GM21528 (cell line): Measurements from ENCODE around the gene VSIR.

ENCODE experiments used
- ATAC-seq: cut with Tn5 transposase; IDR thresholded peaks from one replicate; pipeline ENCODE4 v1.9.1; 2021; ENCODE audit warnings: mild to moderate bottlenecking, moderate library complexity; ENCODE audit not compliant: unreplicated experiment, low FRiP score

The VSIR gene

DNA sequence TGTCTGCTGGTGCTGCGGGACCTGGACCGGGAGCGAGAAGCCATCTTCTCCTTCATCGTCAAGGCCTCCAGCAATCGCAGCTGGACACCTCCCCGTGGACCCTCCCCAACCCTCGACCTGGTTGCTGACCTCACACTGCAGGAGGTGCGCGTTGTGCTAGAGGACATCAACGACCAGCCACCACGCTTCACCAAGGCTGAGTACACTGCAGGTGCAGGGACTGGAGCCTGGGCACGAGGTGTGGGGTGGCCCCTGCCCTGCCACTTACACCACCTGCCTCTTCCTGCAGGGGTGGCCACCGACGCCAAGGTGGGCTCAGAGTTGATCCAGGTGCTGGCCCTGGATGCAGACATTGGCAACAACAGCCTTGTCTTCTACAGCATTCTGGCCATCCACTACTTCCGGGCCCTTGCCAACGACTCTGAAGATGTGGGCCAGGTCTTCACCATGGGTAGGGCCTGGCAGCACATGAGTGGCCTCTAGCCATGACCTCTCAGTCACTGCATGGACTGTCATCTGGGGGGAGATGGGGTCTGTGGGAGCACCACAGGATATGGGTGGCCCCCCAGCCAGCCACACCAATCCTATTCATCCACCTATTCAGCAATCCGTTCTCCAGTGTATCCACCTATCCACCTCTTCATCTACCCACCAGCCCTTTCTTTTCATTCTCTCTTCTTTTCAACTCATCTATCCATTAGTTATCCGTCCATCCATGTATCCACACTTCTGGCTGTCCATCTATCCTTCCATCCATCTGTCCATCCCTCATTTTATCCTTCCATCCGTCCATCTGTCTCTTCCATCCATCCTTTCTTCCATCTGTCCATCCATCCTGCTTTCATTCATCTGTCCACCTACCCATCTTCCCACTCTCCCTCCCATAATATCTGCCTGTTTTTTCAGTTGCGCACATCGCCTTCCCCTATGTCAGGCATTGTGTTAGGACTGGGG lies 34.5 kb upstream of the VSIR start:
- no peak for ATAC-seq

DNA sequence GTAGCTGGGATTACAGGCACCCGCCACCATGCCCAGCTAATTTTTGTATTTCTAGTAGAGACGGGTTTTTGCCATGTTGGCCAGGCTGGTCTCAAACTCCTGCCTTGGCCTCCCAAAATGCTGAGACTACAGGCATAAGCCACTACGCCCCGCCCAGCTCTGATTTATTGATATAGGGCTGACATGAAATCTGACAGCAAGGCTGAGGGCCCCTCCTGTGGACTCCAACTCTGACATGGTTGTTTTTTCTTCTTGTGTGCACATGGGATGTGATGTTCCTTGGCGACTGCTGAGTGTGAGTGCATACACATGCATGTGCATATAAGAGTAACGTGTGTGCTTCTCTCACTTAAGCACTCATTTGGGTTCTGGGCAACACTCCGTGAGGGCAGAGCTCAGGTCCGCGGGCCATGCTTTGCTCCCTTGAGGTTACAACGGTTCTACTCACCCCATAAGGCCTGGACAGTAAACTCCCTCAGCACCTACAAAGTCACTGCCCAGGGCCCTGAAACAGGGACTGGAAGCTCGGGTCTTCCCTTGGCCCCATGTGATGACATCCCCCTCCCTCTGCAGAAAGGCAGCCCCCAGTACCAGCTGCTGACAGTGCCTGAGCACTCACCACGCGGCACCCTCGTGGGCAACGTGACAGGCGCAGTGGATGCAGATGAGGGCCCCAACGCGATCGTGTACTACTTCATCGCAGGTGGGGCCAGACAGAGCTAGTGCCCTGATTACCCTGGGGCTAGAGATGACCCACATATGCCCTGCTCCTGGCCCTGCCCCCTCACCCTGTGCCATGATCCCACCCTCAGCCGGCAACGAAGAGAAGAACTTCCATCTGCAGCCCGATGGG lies 33.6 kb upstream of the VSIR start:
- ATAC-seq, result no peak

DNA sequence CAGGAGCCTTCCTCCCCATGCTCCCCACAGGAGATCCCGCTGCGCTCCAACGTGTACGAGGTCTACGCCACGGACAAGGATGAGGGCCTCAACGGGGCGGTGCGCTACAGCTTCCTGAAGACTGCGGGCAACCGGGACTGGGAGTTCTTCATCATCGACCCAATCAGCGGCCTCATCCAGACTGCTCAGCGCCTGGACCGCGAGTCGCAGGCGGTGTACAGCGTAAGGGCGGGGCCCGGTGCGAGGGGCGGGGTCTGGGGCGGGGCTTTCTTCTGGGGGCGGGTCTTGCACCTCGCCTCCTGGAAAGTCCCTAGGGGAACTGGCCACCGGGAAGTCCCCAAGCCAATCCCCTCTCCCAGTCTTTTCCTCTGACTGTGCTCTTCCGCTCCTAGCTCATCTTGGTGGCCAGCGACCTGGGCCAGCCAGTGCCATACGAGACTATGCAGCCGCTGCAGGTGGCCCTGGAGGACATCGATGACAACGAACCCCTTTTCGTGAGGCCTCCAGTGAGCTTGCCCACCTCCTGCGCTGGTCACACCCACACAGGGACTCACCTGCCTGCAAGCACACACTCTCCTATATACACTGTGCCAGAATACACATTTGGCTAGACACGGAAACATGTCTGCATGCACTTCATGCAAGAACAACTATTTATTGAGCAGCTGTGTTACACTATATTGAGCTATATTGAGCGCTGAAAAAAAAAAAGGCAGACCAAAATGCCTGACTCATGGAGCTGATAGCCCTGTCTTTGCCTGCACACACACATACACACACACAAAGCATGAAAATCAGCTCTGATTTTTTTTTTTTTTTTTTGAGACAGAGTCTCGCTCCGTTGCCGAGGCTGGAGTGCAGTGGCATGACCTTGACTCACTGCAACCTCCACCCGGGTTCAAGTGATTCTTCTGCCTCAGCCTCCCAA lies 32.7 kb upstream of the VSIR start:
- no peak for ATAC-seq

DNA sequence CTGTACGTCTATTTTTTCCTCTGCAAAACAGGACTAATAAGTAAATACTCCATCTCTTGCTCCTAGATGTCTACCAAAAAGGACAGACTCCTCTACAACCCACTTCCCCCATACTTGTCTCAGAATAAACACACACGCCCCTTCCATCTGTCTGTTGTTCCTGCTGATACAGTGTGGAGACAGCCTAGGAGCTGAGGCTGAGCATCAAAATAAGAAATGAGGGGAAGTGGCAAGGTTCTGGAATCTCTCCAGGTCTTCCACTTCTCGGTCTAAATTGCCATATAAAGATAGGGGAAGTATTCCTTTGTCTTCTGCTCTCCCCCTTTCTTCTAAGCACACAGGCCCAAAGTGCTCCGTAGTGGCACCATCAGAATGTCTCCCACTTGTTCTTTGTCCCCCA lies 30.8 kb upstream of the VSIR start:
- no peak for ATAC-seq

DNA sequence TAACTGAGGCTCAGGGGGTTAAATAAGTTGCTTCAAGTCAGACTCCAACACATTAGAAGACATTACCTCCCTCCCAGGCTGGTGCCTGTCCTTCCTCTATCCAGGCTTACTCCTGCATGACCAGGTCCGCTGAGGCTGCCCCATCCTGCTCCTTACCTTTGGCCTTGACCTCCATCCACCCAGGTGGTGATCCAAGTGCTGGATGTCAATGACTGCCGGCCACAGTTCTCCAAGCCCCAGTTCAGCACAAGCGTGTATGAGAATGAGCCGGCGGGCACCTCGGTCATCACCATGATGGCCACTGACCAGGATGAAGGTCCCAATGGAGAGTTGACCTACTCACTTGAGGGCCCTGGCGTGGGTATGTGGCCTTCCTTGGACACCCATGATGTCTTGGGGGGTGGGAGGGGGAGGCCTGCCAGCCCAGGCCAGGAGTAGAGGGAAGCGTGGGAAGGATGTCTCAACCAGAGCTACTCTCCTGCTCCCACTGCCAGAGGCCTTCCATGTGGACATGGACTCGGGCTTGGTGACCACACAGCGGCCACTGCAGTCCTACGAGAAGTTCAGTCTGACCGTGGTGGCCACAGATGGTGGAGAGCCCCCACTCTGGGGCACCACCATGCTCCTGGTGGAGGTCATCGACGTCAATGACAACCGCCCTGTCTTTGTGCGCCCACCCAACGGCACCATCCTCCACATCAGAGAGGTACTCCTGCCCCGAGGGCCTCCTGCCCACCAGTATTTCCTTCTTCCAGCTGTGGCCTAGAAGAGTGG lies 29.6 kb upstream of the VSIR start:
- no peak for ATAC-seq

DNA sequence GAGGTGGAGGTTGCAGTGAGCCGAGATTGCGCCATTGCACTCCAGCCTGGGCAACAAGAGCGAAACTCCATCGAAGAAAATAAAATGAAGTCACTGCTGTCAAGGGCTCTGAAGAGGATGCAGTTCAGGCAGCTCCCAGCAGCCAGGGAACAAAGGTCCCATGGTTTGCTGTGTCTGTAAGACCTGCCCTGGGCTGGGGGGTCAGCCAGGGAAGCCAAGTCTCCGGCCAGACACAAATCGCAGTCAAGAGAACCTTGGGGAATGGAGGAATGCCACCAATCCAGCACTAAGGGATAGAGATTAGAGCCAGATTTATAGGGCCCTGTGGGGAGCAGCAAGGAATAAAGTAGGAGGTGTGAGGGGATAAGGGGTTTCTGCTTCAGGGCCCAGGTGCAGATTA lies 28.9 kb upstream of the VSIR start:
- ATAC-seq, result no peak

DNA sequence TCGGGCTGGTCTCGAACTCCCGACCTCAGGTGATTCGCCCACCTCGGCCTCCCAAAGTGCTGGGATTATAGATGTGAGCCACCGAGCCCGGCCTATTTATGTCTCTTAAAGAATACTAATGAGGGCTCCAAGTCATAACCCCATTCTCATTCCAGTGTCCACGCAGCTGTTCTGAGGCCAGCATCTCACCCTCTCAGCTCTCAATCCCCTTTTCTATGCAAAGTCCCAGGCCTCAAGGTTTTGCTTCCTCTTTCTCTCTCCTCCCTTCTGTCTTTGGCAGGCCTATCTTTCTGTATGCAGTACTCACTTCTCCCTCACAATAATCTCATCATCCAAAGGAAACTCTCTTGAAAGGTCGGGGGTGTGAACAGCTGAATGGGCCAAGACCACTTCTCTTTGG lies 28.0 kb upstream of the VSIR start:
- peak; percentile 86 for ATAC-seq

DNA sequence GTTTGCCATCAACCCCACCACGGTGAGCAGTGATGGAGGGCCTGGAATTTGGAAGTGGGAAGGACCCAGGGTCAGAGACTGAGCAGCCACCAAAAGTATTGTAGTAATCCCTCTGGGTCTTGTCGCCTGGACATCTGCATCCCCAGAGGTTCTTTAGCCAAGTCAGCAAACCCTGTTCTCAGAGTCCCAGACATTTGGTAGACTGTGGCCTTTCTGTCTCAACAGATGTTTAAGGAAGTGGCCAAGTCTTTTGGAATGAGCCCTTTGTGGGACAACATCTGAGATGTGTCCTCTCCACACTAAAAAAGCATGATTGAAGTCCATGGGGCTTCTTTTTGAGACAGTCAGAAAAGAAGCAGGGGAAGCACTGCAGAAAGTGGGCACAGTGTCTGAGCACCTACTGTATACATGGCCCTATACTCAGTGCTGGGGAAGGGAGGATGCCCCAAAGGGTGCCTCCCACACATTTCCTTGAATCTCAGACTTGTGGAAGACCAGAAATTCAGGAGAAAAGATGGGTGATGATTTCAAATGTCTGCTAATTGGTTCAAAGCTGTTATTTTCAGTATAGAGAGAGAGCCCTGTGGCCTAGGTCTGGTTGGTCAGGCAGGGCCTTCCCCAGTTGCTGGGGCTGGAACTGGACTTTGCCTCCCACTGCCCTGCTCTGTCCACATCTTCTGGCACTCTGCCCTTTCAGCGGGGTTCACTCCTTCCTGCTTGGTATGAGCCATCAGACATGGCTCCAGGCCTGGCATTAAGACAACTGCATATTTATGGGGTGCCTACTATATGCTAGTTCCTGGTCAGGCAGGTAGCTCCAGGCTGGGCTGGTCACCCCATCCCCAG lies 26.5 kb upstream of the VSIR start:
- no peak for ATAC-seq

DNA sequence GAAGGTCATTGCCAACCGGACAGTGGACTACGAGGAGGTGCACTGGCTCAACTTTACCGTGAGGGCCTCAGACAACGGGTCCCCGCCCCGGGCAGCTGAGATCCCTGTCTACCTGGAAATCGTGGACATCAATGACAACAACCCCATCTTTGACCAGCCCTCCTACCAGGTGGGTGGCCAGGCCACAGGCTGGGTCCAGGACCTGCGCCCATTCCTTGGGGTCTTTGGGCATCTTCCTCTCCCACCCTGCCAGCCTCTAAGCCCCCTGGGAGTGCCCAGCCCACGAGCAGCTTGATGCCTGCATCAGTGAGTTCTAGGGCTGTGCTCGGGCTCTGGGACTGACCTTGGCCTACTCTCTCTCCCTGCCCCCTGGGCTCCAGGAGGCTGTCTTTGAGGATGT lies 25.8 kb upstream of the VSIR start:
- ATAC-seq, result no peak

DNA sequence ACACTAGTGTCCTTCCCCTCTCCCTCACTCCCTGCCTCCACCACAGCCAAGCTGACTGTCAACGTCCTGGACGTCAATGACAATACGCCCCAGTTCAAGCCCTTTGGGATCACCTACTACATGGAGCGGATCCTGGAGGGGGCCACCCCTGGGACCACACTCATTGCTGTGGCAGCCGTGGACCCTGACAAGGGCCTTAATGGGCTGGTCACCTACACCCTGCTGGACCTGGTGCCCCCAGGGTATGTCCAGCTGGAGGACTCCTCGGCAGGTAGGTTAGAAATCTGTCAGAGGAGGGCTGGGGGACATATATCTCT lies 24.9 kb upstream of the VSIR start:
- no peak for ATAC-seq

DNA sequence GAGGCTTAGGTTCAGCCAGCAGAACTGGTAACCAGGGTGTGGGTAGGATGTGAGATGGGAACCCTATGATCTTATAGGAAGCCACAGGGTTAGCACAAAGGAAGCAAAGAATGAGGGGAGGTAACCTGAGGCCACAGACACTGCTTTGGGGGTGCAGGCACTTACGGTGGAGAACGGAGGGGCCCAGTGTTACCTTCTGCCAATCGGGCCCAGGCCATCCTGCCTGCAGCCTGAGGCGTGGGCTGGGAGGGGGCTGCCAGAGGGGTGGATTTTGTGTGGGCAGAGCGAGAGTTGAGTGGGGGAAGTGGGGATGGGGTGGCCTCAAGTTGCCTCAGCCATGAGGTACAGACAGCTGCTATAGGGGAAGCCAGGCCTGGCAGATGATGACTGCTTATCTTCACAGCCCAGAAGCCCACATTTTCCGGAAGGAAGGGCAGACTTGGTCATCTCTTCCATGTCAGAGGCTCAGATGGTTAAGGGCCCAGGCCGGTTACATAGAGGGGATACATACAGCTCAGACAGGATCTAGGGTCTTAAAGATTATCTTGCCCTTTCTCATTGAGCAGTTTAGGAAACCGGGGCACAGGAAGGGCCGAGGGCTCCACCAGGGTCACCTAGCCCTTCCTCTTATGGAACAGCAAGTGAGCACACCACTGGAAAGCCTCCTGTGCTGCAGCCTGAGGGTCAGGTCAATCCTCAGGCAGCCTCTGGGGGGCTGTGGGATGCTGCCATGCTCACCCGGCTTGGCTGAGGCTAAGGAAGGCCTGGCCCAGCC lies 24.4 kb upstream of the VSIR start:
- ATAC-seq, result no peak

DNA sequence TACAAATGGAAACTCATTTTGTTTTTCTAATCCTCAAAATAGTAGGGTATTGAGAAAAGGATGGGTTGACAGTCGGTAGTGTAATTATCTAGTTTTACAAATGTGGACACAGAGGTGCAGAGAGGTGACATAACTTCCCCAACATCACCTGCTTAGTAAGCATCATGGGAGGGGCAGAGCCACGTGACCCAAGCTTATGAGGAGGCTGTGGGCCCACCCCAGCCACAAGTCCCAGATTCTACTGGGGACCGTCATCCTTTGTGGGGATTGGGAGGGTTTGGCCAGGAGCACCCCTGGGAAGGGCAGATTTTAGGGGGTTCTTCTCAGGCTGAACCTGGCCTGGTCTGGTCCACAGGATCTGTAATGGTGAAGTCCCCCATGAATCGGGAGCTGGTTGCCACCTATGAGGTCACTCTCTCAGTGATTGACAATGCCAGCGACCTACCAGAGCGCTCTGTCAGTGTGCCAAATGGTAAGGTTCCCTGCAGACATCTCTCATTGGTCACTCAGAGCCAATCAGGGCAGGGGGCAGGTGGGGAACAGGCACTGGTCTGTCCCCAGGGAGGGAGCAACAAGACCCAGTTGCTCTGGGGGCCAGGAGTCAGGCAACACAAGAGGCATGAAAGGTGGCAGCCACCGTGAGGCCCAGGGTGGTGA lies 23.6 kb upstream of the VSIR start:
- ATAC-seq, result no peak

DNA sequence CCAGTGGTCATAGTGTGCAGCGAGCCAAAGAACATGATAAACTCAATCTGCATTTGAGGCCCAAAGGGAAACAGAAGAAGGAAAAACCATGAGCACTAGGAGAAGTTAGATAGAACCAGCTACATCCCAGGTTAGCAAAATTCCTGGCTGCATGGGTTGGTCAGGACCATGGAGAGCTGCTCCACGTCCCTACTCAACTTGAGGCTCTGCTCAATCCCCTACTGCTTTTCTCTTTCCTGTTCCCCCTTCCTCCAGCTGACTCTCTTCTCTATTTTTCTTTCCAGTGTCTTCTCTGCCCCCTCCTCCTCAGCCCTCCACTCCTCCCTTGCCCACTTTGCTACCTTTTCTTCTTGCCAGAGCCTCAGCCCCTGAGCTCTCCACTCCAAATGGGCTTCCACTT lies 21.9 kb upstream of the VSIR start:
- ATAC-seq, result no peak

DNA sequence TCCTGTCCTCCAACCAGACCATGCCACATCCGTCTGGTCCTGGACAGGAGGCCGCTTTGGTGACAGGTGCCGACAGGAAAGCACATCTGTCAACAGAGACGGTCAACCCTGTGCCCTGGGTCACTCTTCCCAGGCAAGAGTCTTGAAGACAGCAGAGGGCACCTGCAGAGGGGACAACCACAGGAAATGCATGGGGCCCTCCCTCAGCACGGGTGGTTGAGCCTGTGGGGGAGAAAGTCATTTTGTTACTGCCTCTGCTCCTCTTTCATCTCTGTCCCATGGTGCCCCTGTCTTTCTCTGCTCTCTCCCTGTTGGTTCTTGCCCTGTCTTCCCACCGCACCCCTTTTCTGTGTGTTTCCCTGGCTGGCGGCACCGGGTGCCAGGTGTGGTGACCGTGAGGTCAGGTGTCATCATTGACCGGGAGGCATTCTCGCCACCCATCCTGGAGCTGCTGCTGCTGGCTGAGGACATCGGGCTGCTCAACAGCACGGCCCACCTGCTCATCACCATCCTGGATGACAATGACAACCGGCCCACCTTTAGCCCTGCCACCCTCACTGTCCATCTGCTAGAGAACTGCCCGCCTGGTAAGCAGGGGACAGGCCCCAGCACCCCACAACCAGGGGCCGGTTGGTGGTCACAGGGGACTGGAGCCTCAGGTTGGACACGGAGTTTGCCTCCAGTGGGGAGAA lies 17.6 kb upstream of the VSIR start:
- ATAC-seq, result no peak

DNA sequence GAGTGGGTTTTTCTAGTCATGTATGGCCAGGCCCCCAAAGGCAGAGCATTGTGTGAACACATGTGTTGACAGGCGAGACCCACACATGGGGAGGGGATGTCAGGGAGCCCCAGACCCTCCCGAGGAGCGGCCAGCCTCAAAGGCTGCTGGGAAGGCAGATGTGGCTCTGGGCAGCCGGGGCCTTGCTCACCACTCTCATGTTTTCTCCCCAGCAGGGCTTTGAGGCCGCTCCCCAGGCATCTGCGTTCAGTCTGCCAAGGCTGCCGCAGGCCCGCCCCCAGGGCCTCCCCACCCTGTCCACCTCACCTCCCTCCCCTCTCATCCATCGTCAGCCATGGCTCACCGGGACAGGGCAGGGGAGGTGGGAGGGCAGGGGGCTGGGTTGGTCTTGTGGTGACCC lies 16.6 kb upstream of the VSIR start:
- ATAC-seq, result no peak

DNA sequence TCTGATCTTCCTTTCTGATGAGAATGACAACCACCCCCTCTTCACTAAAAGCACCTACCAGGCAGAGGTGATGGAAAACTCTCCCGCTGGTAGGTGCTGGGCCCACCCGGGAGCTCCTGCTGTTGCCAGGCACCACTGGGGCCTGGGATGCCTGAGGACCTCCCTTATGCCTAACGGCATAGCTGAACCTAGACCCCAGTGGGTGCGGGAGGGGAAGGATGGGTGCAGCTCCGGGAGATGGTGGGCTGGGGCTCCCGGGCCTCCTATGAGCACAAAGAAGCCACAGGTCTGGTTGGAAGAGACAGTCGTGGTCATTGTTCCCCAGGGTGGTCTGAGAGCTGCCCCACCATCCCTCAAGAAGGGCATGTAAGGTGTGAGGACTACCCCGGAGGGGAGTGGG lies 15.6 kb upstream of the VSIR start:
- no peak for ATAC-seq

DNA sequence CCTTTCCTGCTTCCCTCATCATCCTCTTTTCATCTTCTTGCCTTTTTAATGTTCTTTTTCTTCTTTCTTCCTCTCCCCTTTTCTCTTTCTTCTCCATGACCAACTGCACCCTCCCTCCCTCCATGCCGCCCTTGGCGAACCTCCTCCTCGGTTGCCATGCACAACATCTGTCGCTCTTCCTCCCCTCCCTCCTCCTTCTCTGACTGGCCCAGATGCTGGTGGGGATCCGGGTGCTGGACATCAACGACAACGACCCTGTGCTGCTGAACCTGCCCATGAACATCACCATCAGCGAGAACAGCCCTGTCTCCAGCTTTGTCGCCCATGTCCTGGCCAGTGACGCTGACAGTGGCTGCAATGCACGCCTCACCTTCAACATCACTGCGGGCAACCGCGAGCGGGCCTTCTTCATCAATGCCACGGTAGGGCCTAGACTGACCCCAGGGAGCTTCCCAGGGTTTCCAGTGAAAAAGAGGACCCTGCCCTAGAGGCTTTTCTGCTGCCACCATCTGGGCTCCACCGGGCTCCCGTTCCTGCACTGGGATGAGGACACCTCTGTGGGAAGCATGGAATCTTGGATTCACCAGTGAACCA lies 11.5 kb upstream of the VSIR start:
- no peak for ATAC-seq
